Uterus (tissue), 2 donors: ENCODE results near the gene OPRM1.

ENCODE experiments used
- CTCF ChIP-seq, 4 experiments: fragments of 200-600 bp in 2 of 4; fragments of 450-650 bp in 2 of 4; sonication (generic) in 2 of 4; IDR thresholded peaks; one replicate each; pipeline ENCODE4 v1.5.1; 2016 to 2019; ENCODE audit warnings: antibody characterized with exemption in 4 of 4, mild to moderate bottlenecking in 2 of 4, moderate library complexity in 1 of 4
- POLR2A ChIP-seq, 2 donors: fragments of 450-650 bp; IDR thresholded peaks; one replicate each; pipeline ENCODE4 v1.6.1; 2016; ENCODE audit warnings: antibody characterized with exemption in 2 of 2, mild to moderate bottlenecking in 1 of 2, moderate library complexity in 1 of 2

GRCh38 chr6:154267508-154268106 lies 228.6 kb downstream of the OPRM1 start:
- TF ChIP-seq CTCF (IDR thresholded peaks at IDR 0.05): no peak
- no peak for TF ChIP-seq POLR2A (IDR thresholded peaks at IDR 0.05)
